ENCODE results near the gene C1orf74.

DNA sequence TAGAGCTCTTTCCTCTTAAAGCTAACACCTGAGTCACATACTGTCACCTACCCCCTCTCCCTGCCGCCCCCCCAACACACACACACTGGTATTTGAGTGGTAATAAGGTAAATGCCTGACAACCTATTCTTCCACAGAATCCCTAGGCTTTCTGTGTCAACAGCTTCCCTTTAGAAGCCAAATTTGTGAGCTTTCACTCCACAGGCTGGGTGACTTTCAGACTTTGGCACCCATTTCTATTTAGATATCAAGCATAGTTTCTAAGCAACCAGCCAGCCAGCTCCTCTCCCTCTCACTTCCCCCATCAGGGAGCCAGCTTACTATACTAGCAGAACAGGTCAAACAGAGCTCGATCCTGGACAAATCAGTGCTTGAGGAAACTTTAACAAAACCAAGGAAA is 3.2 kb upstream of the C1orf74 start:
- TF ChIP-seq, protein P1, sequence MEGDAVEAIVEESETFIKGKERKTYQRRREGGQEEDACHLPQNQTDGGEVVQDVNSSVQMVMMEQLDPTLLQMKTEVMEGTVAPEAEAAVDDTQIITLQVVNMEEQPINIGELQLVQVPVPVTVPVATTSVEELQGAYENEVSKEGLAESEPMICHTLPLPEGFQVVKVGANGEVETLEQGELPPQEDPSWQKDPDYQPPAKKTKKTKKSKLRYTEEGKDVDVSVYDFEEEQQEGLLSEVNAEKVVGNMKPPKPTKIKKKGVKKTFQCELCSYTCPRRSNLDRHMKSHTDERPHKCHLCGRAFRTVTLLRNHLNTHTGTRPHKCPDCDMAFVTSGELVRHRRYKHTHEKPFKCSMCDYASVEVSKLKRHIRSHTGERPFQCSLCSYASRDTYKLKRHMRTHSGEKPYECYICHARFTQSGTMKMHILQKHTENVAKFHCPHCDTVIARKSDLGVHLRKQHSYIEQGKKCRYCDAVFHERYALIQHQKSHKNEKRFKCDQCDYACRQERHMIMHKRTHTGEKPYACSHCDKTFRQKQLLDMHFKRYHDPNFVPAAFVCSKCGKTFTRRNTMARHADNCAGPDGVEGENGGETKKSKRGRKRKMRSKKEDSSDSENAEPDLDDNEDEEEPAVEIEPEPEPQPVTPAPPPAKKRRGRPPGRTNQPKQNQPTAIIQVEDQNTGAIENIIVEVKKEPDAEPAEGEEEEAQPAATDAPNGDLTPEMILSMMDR (IDR thresholded peaks at IDR 0.05; ENCODE audit: insufficient read depth, low read length): no peak
- TF ChIP-seq, protein P2, sequence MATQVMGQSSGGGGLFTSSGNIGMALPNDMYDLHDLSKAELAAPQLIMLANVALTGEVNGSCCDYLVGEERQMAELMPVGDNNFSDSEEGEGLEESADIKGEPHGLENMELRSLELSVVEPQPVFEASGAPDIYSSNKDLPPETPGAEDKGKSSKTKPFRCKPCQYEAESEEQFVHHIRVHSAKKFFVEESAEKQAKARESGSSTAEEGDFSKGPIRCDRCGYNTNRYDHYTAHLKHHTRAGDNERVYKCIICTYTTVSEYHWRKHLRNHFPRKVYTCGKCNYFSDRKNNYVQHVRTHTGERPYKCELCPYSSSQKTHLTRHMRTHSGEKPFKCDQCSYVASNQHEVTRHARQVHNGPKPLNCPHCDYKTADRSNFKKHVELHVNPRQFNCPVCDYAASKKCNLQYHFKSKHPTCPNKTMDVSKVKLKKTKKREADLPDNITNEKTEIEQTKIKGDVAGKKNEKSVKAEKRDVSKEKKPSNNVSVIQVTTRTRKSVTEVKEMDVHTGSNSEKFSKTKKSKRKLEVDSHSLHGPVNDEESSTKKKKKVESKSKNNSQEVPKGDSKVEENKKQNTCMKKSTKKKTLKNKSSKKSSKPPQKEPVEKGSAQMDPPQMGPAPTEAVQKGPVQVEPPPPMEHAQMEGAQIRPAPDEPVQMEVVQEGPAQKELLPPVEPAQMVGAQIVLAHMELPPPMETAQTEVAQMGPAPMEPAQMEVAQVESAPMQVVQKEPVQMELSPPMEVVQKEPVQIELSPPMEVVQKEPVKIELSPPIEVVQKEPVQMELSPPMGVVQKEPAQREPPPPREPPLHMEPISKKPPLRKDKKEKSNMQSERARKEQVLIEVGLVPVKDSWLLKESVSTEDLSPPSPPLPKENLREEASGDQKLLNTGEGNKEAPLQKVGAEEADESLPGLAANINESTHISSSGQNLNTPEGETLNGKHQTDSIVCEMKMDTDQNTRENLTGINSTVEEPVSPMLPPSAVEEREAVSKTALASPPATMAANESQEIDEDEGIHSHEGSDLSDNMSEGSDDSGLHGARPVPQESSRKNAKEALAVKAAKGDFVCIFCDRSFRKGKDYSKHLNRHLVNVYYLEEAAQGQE (IDR thresholded peaks at IDR 0.05; ENCODE audit: insufficient replicate concordance, low read depth): no peak

Data from HL-60 (cell line).